NCI-H128 (cell line): ENCODE results near the gene NBEA.
A peak's percentile ranks its signal among the peaks of the same experiment; 100 is the strongest.
"Not testable (repeated sequence)": the region's sequence is repeated elsewhere in the genome, so short reads cannot be mapped to it uniquely, and the experiment has no call there.

Experiments
- DNase-seq: peaks from one replicate; lab custom pipeline; 2025; ENCODE audit not compliant: unreplicated experiment; lab: John Stamatoyannopoulos, UW

Gene NBEA, protein sequence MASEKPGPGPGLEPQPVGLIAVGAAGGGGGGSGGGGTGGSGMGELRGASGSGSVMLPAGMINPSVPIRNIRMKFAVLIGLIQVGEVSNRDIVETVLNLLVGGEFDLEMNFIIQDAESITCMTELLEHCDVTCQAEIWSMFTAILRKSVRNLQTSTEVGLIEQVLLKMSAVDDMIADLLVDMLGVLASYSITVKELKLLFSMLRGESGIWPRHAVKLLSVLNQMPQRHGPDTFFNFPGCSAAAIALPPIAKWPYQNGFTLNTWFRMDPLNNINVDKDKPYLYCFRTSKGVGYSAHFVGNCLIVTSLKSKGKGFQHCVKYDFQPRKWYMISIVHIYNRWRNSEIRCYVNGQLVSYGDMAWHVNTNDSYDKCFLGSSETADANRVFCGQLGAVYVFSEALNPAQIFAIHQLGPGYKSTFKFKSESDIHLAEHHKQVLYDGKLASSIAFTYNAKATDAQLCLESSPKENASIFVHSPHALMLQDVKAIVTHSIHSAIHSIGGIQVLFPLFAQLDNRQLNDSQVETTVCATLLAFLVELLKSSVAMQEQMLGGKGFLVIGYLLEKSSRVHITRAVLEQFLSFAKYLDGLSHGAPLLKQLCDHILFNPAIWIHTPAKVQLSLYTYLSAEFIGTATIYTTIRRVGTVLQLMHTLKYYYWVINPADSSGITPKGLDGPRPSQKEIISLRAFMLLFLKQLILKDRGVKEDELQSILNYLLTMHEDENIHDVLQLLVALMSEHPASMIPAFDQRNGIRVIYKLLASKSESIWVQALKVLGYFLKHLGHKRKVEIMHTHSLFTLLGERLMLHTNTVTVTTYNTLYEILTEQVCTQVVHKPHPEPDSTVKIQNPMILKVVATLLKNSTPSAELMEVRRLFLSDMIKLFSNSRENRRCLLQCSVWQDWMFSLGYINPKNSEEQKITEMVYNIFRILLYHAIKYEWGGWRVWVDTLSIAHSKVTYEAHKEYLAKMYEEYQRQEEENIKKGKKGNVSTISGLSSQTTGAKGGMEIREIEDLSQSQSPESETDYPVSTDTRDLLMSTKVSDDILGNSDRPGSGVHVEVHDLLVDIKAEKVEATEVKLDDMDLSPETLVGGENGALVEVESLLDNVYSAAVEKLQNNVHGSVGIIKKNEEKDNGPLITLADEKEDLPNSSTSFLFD (N-terminal part only)

DNA sequence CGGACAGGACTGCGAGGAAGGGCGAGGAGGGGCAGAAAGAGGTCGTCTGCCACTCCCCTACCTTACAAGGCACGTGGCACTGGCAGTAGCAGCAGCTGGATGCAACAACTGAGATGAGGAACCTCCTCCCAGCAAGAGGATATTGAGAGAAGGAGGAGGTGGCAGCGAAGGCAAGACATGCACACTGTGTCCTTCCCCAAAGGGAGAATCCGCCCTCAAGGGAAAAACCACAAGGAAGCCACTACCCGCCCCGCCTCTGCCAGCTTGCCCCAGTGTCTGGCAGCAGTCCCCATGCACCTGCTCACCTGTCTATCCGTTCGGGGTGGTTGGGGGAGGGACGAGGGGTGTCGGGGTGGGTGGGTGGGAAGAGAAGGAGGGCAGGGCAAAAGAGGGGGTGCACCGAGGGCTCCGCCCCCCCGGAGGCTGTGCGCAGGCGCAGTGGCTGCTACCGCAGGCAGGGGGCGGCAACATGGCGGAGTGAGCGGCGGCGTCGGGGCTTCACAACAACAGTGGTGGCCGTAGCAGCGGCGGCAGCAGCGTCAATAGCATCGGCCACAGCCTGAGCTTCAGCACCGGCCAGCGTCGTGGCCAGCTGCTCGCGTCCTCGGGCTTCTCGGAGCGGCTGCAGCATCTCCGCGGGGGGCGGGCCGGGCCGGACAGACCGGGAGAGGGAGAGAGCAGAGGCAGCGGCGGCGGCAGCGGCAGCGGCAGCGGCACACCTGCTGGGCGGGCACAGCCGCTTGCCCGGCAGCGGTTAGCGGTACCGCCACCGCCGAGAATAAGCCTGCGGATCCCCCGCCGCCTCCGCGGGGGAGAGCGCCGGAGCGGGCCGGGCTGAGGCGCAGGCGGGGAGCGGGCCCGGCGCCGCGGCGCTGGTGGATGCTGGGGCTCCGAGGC is at the start of gene NBEA:
Gene NBEA (plus strand): TSS at position 436 of the 897 bp plus-strand sequence. CDS start 551 bp downstream, outside the sequence.
- DNase-seq, result peak; percentile 74

DNA sequence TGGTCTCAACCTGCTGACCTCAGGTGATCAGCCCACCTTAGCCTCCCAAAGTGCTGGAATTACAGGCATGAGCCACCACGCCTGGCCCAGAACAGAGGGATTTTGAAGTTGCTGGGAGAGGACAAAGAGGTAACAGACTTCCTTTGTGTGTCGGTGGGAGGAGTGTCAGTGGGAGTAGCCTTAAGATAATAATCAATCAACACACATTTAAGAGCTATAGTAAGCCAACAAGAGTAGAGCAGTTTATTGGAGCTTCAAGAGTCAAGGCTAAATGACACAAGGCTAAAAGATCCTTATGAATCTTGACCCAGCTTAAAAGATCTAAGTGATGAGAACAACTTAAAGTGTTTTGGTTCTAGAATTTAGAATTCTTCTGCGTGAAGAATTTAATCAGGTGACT is 47.3 kb upstream of the NBEA start:
- DNase-seq, result no peak

DNA sequence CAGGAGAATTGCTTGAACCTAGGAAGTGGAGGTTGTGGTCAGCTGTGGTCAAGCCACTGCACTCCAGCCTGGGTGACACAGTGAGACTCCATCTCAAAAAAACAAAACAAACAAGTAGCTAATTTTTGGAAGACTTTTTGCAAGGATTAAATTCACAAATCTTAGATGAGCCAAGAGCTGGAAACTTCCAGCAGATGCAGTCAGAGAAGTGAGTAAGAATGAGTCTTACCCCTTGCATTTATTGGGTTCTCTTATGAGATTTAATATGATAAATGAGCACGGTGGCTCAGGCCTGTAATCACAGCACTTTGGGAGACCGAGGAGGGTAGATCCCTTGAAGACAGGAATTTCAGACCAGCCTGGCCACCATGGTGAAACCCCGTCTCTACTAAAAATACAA is 44.9 kb upstream of the NBEA start:
- no peak for DNase-seq

DNA sequence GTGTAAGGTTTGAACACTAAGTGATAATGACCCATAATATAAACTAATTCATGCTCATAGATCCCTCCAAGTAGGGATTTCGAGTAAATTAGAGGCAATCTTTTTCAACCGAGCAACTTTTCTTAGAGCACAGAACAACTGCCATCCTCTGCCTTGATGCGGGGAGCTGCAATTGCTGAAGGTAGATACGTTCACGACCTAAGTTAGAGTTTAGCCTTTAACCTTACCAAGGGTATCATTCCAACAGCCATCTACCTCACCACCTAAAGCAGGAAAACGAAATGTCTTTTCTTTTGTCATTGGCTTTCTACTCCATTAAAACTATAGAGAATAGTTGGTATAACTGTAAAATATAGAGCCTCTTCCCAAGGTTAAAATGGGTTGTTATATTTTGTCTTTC is 42.2 kb upstream of the NBEA start:
- no peak for DNase-seq

DNA sequence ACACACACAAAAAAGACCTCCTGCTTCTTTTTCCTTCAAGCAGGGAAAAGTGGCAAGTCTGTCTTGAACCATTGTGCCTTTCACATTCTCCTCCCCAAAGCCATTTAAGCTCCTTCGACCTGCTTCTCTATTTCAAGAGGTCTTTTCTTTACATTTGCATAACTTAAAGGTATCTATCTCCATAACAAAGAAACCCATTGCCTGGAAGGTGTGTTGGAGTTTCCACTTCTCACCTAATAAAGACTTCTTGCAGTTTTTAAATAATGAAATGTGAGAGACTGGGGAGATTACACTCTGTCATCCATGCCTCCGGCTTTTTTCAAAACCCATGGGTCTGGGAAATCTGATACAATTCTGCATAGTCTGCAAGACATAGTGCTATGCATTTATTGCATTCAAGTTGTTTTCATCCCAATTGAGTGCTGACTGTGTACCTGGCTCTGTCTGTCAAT is 41.8 kb upstream of the NBEA start:
- no peak for DNase-seq

DNA sequence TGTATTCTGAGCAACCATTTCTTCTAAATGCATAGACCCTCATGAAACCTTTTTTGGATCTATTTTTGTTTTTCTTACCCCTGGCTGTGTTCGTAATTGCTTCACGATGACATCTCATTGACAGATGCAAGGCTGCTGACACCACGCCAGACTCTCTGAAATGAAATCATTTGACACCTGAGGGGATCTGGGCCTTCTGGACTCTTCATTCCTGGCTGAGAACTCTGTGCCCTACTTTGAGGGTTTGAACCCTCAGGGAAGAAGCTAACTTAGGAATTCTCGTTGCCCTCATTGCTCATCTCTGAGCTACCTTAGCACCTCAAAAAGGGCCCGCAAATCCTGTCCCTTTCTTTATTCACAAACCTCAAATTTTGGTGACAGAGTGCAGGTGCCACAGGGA is 40.5 kb upstream of the NBEA start:
- DNase-seq, result no peak

DNA sequence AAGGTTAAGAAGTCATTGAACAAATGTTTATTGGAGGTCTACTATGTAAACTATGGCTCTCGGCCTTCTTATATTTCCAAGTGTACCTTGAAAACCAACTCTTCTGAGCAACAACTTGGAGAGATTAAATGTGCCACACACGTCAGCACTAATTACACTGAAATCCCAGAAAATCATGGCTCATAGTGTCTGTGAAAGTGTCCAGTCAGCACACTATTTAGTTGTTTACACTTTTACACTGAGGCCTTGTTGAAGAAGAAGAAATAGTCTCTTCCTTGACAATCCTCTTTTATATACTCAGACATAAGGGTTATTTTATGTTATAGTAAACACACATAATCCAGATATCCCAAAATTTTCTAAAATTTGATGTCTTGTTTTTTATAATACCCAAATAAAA is 30.9 kb upstream of the NBEA start:
- DNase-seq, result no peak

DNA sequence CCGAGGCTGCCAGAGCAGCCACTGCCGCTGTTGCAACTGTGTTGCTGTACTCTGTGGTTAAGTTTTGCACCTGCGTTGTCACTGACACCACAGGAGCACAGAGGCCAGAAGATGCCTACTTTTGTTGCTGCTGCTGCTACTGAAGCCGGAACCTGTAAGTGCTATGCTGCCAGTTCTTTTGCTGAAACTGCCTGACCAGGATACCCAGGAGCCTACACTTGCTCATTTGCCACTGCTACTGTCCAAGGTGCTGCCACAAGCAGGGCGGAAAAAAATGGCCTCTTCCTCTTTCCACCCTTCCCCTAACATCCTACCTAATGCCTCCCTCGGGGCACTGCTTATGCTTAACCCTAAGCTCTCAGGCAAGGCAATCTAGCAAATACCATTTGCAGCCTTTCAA is 29.0 kb upstream of the NBEA start:
- no peak for DNase-seq

DNA sequence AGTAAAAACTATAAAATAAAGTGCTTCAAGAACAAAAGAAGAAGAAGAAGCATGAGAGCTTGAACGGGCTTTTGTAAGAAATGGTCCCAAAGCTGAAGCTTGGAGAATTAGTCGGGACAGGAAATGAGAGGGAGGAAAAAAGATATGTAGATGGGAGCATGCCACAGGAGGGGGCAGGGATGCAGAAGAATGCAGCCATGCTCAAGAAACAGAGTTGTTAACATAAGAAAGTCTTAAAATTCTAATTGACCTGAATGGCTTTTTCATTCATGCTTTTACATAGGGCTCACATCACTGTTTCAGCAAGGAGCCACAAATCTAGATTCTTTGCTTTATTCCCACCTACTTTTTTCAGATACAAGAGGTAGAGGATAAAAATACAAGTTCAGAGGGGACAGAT is 27.7 kb upstream of the NBEA start:
- DNase-seq, result no peak

DNA sequence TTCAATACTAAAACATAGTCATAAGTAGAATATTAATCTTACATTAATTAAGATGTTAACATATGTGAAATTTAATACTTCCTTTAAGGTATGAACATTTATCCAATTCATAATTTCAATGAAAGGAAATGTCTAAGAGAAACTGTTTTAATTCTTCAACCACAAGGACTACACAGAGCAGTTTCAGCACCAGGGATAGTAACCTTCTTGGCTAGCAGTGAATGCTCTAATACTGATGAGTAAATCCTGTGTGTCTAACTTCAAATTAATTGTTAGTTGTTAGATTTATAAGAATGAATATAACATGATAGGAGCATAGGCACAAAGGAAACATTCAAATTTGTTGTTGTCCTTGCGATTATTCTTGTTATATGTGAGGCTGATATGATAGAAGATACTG is 15.6 kb upstream of the NBEA start:
- DNase-seq, result no peak

DNA sequence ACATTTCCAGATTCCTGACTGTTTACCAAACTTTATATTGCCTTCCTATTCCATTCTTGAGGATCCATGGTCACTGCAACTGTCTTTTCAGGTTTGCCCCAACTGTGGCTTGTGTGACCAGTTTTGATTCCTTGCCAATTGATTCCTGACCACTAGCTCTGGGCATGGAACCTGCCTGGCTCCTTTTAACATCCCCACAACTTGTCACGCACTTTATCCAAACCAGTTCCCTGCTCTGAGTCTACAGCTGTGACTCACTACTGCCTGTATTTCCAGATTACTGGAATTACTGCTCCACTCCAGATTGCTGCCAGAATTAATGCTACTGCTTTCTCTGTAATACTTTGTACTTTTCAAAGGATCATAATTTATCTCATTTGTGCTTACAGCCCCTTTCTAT is 13.4 kb upstream of the NBEA start:
- not testable (repeated sequence) for DNase-seq

DNA sequence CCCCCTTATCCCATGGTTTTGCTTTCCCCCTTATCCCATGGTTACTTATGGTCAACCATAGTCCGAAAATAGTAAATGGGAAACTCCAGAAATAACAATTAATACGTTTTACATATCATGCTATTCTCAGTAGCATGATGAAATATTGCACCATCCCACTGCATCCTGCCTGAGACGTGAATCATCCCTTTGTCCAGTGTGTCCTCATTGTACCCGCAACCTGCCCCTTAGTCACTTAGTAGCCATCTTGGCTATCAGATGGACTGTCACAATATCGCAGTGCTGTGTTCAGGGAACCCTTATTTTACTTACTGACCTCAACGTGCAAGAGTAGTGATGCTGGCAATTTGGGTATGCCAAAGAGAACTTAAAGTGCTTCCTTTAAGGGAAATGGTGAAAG is 10.5 kb upstream of the NBEA start:
- DNase-seq, result no peak

DNA sequence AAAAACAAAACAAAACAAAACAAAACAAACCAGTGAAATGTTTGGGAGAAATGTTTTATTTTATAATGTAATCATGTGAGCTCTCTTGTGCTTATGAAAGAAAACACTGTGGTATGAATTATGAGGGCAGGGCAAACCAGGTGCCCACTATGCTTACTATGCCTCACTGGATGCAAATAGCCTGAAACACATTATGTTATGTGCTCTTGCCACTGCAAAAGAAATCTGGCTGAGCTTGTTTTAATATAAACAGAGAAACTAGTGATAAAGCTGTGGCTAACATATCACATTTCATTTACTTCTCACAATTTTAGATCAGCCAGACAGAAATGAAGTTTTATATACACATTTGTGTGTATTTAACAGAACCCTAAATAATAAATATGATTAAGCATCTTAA is 8.7 kb upstream of the NBEA start:
- peak; percentile 16 for DNase-seq

DNA sequence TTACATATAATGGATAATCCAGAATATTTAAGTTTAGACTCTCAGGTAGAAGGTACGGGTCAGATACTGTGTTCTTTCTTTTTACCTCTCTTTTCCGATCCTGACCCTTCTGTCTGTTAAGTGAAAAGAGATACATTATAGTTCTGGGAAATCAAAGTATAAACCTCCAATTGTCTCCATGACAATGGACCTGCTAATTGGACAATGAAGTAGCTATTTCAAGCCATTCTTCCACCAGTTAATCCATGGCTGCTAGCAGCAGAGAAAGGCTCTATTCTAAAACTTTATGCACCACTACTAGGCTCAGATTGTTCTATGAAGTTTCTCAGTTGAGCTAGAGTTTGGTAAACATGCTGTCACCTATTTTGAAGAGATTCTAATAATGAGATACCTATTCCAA is 8.3 kb upstream of the NBEA start:
- DNase-seq, result no peak

DNA sequence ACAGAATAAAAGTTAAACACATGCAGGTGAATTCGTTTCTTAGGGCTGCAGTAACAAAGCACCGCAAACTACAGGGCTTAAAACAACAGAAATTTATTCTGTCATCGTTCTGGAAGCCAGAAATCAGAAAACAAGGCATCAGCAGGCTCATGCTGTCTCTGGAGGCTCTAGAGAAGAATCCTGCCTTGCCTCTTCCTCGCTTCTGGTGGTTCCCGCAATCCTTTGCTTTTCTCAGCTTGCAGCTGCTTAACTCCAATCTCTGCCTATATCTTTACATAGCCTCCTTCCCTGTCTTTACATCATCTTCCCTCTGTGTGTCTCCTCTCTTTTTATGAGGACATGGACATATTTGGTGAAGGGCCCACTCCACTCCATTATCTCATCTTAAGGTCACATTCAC is 6.2 kb upstream of the NBEA start:
- DNase-seq, result no peak

DNA sequence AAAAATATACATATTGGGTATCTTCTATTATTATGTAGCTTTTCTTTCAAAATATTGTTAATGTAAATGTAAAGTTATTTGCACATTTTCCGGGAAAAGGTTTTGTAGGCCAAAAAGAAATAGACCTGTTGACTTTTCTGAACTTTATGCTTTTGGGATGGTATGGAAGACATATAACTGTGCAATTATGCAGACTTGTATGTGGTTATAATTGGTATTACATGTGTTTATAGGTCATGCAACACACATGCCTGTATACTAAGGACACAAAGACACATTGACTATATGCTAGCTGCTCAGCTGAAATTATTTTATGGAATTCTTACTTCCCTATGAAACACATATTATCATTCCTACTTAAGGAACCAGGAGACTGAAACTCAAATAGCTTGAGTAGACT is 2.3 kb upstream of the NBEA start:
- DNase-seq, result no peak

DNA sequence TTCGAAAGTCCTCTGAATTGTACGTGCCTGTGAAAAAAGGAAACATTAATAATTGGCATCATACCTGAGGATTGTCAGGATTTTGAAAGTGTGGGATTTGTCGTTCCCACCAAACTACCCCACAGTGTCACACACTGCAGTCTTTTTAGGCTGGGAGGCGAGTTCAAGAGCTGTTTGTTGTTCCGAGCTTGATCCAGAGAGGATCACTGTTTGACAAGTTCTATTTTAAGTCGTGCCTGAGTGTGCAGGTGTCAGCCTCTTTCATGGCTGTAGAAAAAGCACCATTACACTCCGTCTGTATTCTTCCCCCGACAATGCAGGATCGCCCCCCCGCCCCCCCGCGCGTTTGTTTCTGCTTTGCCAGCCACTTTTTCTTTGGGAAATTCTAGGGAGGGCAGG is 635 bp upstream of the NBEA start:
- no peak for DNase-seq

DNA sequence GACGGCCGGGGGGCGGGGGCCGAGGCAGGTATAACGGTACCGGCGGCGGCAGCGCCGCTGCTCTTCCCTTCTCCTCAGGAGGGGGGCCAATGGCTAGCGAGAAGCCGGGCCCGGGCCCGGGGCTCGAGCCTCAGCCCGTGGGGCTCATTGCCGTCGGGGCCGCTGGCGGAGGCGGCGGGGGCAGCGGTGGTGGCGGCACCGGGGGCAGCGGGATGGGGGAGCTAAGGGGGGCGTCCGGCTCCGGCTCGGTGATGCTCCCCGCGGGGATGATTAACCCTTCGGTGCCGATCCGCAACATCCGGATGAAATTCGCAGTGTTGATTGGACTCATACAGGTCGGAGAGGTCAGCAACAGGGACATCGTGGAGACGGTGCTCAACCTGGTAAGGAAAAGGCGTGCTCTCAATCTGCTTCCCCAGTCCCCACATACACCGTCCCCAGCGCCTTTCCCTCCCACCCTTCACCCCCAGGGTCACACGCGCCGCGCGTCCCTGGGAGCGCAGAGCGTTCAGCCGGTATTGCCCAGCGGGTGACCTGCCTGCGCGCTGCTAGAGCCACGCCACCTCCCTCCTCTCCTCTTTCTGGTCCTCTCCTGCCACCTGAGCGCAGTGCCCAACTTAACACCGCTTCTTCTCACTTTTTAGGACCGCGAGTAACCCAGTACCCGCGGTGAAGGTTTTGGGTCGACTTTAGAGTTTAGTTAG is 814 bp downstream of the NBEA start:
- DNase-seq, result peak; percentile 31

DNA sequence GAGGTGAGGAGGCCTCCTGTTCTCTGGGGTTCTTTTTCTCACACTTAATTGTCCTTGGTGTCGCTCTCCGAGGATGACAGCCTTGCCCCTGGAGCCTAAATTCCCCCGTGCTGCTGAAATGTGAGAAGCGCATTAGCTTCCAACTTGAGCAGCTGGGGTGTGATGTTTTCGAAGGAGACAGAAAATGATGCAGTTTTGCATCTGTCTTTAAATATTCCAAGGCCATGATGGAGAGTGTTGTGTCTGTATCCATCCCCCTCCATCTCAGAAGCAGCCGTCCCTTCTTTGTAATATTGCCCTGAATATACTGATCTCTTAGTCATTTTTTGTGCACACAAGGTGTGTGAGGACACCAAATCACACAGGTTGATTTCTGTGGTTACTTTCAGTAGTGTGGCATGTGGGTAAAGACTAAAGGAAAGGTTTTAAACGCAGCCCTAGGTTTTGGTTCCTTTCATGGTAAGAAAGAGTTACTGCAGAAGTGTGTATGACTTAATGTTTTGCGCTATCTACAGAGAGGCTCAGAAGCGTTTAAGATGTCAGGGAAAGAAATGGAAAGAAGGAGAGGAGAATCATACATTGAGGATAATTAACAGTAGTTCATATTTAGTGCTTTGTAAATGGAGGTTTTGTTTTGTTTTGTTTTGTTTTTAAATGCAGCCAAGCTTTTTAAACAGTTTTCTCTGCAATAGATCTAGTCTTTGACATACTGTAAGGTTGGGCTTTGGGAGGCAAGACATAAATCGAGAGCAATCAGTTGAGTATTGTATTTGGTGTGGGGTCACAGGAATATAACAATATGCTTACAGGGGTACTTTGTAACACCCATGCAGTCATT is 1.6 kb downstream of the NBEA start:
- DNase-seq, result no peak
